AG10803 (cell line): ENCODE measurements around the gene PLD4.

Experiments
- DNase-seq: peaks from one replicate; pipeline ENCODE4 v3.0.0; 2010; ENCODE audit warnings: low read depth
- H3K4me3 ChIP-seq: 2 replicates; pipeline ENCODE4 v1.5.1; 2011; ENCODE audit warnings: mild to moderate bottlenecking, low read length, control low read depth
- CTCF ChIP-seq: conservative IDR thresholded peaks from 2 replicates; pipeline ENCODE4 v1.5.1; 2011; ENCODE audit warnings: mild to moderate bottlenecking, low read length, control low read depth, inconsistent platforms

Gene PLD4

GRCh38 chr14:104977681-104978653, 53.3 kb downstream of the PLD4 start, which contains the start of gene AHNAK2:
Gene AHNAK2, minus strand, starts transcription at chr14:104978374. Its CDS starts 137 bp downstream, at chr14:104978237.
- peak within 1 kb of the TSS; percentile 60 for H3K4me3 ChIP-seq
- peak; percentile 68 for DNase-seq
- no peak for TF ChIP-seq CTCF

- no peak for TF ChIP-seq CTCF
- no peak for DNase-seq
- peak overlapping the region; percentile 52 for H3K4me3 ChIP-seq
Measured at GRCh38 chr14:104978746-104979691, 54.3 kb downstream of the PLD4 start.

GRCh38 chr14:104979758-104980610, 55.3 kb downstream of the PLD4 start:
- no peak for TF ChIP-seq CTCF
- no peak overlapping the region for H3K4me3 ChIP-seq
- DNase-seq: no peak

GRCh38 chr14:104980611-104981531, 56.2 kb downstream of the PLD4 start:
- no peak overlapping the region for H3K4me3 ChIP-seq
- no peak for TF ChIP-seq CTCF
- no peak for DNase-seq

GRCh38 chr14:104981699-104982541, 57.2 kb downstream of the PLD4 start:
- no peak for DNase-seq
- no peak overlapping the region for H3K4me3 ChIP-seq
- TF ChIP-seq CTCF: no peak
